SK-N-SH treated with all-trans-retinoic acid at 6 μM for 48 hours (cell line): Measurements from ENCODE around the gene COG8.

Experiments used
- ATAC-seq: fragments of 200-7000 bp; cut with Tn5 transposase; 3 replicates; pipeline ENCODE4 v1.9.1; 2020; ENCODE audit warnings: mild to moderate bottlenecking, moderate library complexity
- ARNTL ChIP-seq: fragments of 450-650 bp; formaldehyde crosslinking; IDR thresholded peaks from 2 replicates; pipeline ENCODE4 v1.5.0; 2020; ENCODE audit warnings: low read depth, mild to moderate bottlenecking, moderate library complexity, borderline replicate concordance
- BACH2 ChIP-seq: fragments of 250-450 bp; sonication (Bioruptor Pico); IDR thresholded peaks from 2 replicates; pipeline ENCODE4 v1.9.0; 2021; ENCODE audit warnings: mild to moderate bottlenecking, borderline replicate concordance
- CREB5 ChIP-seq: fragments of 250-450 bp; sonication (Bioruptor Pico); IDR thresholded peaks from 2 replicates; pipeline ENCODE4 v1.5.1; 2020; ENCODE audit warnings: low read depth, mild to moderate bottlenecking, moderate library complexity
- CSDC2 ChIP-seq: fragments of 250-450 bp; sonication (Bioruptor Pico); IDR thresholded peaks from 2 replicates; pipeline ENCODE4 v1.5.0; 2020; ENCODE audit warnings: mild to moderate bottlenecking, moderate library complexity
- ESRRG ChIP-seq: fragments of 250-450 bp; sonication (Bioruptor Pico); IDR thresholded peaks from 2 replicates; pipeline ENCODE4 v1.6.1; 2021; ENCODE audit warnings: mild to moderate bottlenecking
- GLIS3 ChIP-seq: fragments of 250-450 bp; sonication (Bioruptor Pico); IDR thresholded peaks from 2 replicates; pipeline ENCODE4 v1.5.0; 2020; ENCODE audit warnings: mild to moderate bottlenecking, moderate library complexity
- ISL1 ChIP-seq: fragments of 250-450 bp; sonication (Bioruptor Pico); IDR thresholded peaks from 2 replicates; pipeline ENCODE4 v2.1.2; 2022; ENCODE audit warnings: mild to moderate bottlenecking, moderate library complexity
- PATZ1 ChIP-seq: fragments of 250-450 bp; sonication (Bioruptor Pico); IDR thresholded peaks from 2 replicates; pipeline ENCODE4 v1.8.0; 2020; ENCODE audit warnings: mild to moderate bottlenecking, moderate library complexity, borderline replicate concordance
- PPARA ChIP-seq: fragments of 250-450 bp; sonication (Bioruptor Pico); IDR thresholded peaks from 2 replicates; pipeline ENCODE4 v1.5.0; 2020; ENCODE audit warnings: mild to moderate bottlenecking, borderline replicate concordance
- RARB ChIP-seq: fragments of 250-450 bp; sonication (Bioruptor Pico); IDR thresholded peaks from 2 replicates; pipeline ENCODE4 v1.8.0; 2021; ENCODE audit warnings: mild to moderate bottlenecking, moderate library complexity
- TCF4 ChIP-seq: fragments of 250-450 bp; sonication (Bioruptor Pico); IDR thresholded peaks from 2 replicates; pipeline ENCODE4 v1.8.0; 2021; ENCODE audit warnings: mild to moderate bottlenecking, moderate library complexity, borderline replicate concordance
- ZC3H10 ChIP-seq: fragments of 250-450 bp; sonication (Bioruptor Pico); IDR thresholded peaks from 2 replicates; pipeline ENCODE4 v1.5.1; 2021; ENCODE audit warnings: mild to moderate bottlenecking, moderate library complexity
- ZFP3 ChIP-seq: fragments of 250-450 bp; sonication (Bioruptor Pico); IDR thresholded peaks from 2 replicates; pipeline ENCODE4 v1.5.0; 2020; ENCODE audit warnings: mild to moderate bottlenecking, moderate library complexity
- ZNF70 ChIP-seq: fragments of 450-650 bp; formaldehyde crosslinking; IDR thresholded peaks from 2 replicates; pipeline ENCODE4 v1.5.0; 2020; ENCODE audit warnings: mild to moderate bottlenecking, moderate library complexity
- TF ChIP-seq, protein P1 (sequence below): fragments of 250-450 bp; sonication (Bioruptor Pico); IDR thresholded peaks from 2 replicates; pipeline ENCODE4 v1.5.1; 2021; ENCODE audit warnings: mild to moderate bottlenecking, moderate library complexity
- TF ChIP-seq, protein P2 (sequence below): fragments of 250-450 bp; sonication (Bioruptor Pico); IDR thresholded peaks from 2 replicates; pipeline ENCODE4 v1.5.0; 2020; ENCODE audit warnings: mild to moderate bottlenecking, moderate library complexity
- TF ChIP-seq, protein P3 (sequence below): fragments of 250-450 bp; sonication (Bioruptor Pico); IDR thresholded peaks from 2 replicates; pipeline ENCODE4 v1.8.0; 2021; ENCODE audit warnings: low read depth, mild to moderate bottlenecking, moderate library complexity, borderline replicate concordance

The COG8 gene

DNA sequence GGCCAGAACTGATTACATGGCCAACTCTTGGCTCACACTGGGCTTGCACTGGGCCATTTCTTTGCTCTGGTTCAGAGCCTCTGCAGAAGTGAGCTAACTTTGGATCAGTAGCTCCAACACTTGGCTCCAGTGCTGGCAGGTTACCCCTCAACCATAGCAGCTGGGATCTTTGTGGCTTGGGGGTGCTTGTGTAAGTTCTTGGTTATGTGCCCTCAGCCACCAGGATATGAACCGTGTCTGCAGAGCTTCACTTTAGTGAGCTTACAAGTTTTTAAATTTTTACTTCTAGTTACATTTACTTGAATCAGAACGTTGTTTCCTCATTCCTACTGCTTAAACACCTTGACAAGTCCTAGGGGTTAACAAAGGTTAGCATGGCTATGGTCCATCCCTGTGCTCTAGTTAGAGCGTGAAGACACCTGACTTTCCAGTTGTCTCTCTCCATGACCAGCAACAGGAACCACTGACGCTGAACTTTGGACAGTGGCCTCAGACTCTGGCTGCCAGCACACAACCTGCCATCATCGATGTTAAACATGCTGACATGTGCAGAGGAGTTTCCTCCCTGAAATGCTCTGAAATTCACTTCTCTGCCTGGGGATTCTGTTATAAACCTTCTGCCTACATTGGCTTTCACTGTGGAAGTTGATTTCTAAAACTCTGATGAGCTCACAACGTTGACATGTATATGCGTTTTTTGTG, 13.0 kb downstream of the COG8 start:
- TF ChIP-seq CREB5 (CRISPR knock-in tag) (no peak), ESRRG (CRISPR knock-in tag) (no peak), CSDC2 (CRISPR knock-in tag) (no peak), GLIS3 (CRISPR knock-in tag) (no peak), ARNTL (CRISPR knock-in tag) (no peak), PPARA (CRISPR knock-in tag) (no peak), RARB (CRISPR knock-in tag) (no peak), PATZ1 (CRISPR knock-in tag) (no peak), BACH2 (CRISPR knock-in tag) (no peak), TCF4 (CRISPR knock-in tag) (no peak), ZFP3 (CRISPR knock-in tag) (no peak), ZC3H10 (no peak), ZNF70 (CRISPR knock-in tag) (no peak)
- TF ChIP-seq, protein P1, sequence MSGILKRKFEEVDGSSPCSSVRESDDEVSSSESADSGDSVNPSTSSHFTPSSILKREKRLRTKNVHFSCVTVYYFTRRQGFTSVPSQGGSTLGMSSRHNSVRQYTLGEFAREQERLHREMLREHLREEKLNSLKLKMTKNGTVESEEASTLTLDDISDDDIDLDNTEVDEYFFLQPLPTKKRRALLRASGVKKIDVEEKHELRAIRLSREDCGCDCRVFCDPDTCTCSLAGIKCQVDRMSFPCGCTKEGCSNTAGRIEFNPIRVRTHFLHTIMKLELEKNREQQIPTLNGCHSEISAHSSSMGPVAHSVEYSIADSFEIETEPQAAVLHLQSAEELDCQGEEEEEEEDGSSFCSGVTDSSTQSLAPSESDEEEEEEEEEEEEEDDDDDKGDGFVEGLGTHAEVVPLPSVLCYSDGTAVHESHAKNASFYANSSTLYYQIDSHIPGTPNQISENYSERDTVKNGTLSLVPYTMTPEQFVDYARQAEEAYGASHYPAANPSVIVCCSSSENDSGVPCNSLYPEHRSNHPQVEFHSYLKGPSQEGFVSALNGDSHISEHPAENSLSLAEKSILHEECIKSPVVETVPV (CRISPR knock-in tag): no peak
- TF ChIP-seq, protein P2, sequence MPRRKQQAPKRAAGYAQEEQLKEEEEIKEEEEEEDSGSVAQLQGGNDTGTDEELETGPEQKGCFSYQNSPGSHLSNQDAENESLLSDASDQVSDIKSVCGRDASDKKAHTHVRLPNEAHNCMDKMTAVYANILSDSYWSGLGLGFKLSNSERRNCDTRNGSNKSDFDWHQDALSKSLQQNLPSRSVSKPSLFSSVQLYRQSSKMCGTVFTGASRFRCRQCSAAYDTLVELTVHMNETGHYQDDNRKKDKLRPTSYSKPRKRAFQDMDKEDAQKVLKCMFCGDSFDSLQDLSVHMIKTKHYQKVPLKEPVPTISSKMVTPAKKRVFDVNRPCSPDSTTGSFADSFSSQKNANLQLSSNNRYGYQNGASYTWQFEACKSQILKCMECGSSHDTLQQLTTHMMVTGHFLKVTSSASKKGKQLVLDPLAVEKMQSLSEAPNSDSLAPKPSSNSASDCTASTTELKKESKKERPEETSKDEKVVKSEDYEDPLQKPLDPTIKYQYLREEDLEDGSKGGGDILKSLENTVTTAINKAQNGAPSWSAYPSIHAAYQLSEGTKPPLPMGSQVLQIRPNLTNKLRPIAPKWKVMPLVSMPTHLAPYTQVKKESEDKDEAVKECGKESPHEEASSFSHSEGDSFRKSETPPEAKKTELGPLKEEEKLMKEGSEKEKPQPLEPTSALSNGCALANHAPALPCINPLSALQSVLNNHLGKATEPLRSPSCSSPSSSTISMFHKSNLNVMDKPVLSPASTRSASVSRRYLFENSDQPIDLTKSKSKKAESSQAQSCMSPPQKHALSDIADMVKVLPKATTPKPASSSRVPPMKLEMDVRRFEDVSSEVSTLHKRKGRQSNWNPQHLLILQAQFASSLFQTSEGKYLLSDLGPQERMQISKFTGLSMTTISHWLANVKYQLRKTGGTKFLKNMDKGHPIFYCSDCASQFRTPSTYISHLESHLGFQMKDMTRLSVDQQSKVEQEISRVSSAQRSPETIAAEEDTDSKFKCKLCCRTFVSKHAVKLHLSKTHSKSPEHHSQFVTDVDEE (CRISPR knock-in tag): no peak
- TF ChIP-seq, protein P3, sequence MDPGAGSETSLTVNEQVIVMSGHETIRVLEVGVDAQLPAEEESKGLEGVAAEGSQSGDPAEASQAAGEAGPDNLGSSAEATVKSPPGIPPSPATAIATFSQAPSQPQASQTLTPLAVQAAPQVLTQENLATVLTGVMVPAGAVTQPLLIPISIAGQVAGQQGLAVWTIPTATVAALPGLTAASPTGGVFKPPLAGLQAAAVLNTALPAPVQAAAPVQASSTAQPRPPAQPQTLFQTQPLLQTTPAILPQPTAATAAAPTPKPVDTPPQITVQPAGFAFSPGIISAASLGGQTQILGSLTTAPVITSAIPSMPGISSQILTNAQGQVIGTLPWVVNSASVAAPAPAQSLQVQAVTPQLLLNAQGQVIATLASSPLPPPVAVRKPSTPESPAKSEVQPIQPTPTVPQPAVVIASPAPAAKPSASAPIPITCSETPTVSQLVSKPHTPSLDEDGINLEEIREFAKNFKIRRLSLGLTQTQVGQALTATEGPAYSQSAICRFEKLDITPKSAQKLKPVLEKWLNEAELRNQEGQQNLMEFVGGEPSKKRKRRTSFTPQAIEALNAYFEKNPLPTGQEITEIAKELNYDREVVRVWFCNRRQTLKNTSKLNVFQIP (CRISPR knock-in tag): no peak
- no peak for ATAC-seq

DNA sequence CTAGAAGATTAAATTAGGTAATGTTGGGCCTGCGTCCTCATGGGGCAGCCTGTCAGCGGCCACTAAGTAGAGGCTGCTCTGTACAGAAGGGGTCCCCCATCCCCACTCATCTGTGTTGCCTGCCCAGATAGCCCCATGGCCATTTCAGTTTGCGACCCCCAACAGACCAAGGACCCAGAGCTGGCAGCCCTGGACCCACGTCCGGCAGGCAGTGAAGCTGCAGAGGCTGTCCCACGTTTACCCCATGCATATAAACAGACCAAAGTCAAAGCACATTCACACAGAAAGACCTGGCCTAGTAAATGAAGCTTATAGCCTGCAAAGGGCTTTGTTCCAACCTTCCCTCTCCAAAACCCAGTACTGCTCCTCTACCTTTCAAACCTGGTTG, 13.6 kb downstream of the COG8 start:
- no peak for ATAC-seq
- TF ChIP-seq ISL1 (no peak), PATZ1 (CRISPR knock-in tag) (no peak)
- TF ChIP-seq, protein P3 (CRISPR knock-in tag): no peak
